ENCODE data around the gene TGFBI.

Gene TGFBI

DNA sequence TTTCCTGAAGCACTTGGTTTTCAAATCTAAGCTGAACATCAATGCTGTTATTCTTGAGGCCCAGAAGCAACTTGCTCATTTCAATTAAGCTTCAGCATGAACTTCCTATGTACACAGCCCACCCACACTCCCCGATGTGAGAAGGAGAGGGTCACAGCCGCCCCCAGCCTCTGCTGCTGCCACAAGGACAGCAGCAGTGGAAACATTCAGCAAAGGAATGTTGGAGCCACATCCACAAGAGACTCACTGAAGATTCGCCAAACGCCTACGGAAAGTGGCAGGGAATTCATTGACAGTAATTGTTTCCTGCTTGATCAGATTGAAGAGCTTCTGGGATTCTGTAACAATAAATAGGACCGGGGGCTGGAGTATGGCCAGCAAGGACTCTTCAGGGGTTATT, 2.9 kb downstream of the TGFBI start:
- H3K4me1 ChIP-seq (ENCODE audit: control insufficient read depth in 1 of 2, insufficient read depth in 1 of 2, low read depth in 1 of 2, low read length in 1 of 2), result peaks cover 5 to 12% of the 10 kb centered on the region in 2 experiments
- no peak overlapping the region for H3K27ac ChIP-seq
- H3K9me3 ChIP-seq, result no peaks in the 10 kb centered on the region
- no peak overlapping the region for H3K4me3 ChIP-seq (ENCODE audit: low read depth in 1 of 2, low read length in 1 of 2)
- TF ChIP-seq, protein P1, sequence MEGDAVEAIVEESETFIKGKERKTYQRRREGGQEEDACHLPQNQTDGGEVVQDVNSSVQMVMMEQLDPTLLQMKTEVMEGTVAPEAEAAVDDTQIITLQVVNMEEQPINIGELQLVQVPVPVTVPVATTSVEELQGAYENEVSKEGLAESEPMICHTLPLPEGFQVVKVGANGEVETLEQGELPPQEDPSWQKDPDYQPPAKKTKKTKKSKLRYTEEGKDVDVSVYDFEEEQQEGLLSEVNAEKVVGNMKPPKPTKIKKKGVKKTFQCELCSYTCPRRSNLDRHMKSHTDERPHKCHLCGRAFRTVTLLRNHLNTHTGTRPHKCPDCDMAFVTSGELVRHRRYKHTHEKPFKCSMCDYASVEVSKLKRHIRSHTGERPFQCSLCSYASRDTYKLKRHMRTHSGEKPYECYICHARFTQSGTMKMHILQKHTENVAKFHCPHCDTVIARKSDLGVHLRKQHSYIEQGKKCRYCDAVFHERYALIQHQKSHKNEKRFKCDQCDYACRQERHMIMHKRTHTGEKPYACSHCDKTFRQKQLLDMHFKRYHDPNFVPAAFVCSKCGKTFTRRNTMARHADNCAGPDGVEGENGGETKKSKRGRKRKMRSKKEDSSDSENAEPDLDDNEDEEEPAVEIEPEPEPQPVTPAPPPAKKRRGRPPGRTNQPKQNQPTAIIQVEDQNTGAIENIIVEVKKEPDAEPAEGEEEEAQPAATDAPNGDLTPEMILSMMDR (IDR thresholded peaks at IDR 0.05), result no peak
- H3K27me3 ChIP-seq, result peaks cover 39% of the 10 kb centered on the region
- H3K36me3 ChIP-seq, result no peaks in the 10 kb centered on the region

DNA sequence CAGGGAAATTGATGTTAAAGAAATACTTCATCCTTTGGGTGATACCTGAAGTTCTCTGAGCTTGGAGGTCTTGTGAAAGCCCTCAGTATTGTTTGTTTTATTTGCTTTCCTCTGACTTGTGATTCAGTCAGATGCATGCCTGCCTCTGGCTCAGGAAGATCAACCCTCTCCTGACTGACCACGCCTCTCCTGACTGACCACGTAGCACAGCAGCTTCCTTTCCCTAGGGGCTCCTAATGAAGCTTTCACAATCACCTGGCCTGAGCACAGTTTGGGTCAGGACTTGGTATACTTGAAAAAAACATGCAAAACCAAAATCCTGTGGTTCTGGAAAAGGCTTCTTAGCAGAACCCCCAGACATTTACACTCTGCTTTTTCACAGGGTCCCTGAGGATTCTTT, 3.8 kb downstream of the TGFBI start:
- Histone ChIP-seq H3K27me3 (peaks cover 31% of the 10 kb centered on the region), H3K4me3 (ENCODE audit: low read depth in 1 of 2, low read length in 1 of 2) (no peak overlapping the region), H3K27ac (no peak overlapping the region), H3K36me3 (no peaks in the 10 kb centered on the region), H3K4me1 (ENCODE audit: control insufficient read depth in 1 of 2, insufficient read depth in 1 of 2, low read depth in 1 of 2, low read length in 1 of 2) (peaks cover 14 to 21% of the 10 kb centered on the region in 2 experiments), H3K9me3 (no peaks in the 10 kb centered on the region)
- TF ChIP-seq, protein P1 (IDR thresholded peaks at IDR 0.05), result no peak

DNA sequence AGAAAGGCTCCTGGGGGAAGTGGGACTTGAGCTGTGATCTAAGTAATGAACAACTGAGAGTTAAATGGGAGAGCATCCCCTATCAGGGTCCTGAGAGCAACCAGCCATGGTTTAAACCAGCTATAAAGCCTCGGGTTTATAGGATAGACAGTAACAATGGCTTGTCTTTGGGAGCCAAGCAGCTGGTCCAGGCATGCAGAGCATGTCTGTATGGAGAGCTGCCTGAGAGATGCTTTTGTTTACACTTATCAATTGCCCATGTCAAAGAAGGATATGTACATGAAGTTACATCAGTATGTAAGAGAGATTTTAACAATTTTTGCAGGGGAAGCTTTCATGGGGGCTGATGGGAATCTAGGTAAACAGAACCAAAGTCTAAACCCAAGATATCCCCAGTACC, 4.4 kb downstream of the TGFBI start:
- Histone ChIP-seq H3K36me3 (no peaks in the 10 kb centered on the region), H3K4me1 (ENCODE audit: control insufficient read depth in 1 of 2, insufficient read depth in 1 of 2, low read depth in 1 of 2, low read length in 1 of 2) (peaks cover 15 to 24% of the 10 kb centered on the region in 2 experiments), H3K27ac (no peak overlapping the region), H3K27me3 (peaks cover 24% of the 10 kb centered on the region), H3K4me3 (ENCODE audit: low read depth in 1 of 2, low read length in 1 of 2) (no peak overlapping the region), H3K9me3 (no peaks in the 10 kb centered on the region)
- TF ChIP-seq, protein P1 (IDR thresholded peaks at IDR 0.05), result no peak

DNA sequence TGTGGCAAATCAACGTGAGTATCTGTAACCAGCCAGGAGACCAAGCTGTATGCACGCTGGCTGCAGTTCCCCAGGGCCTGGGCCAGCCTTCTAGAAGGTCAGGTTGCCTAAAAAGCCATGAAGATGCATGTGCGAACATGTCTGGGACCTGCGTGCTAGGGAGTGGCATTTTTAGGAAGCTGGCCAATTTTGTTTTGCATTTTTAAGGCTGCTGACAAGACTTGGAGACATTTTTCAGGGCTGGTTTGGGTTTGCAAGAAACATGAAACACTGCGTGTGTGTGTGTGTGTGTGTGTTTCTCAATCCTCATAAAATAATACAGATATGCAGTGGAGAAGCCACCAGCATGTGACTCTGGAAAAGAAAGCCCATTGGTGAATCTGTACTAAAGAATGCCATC, 5.1 kb downstream of the TGFBI start:
- Histone ChIP-seq H3K36me3 (no peaks in the 10 kb centered on the region), H3K4me3 (ENCODE audit: low read depth in 1 of 2, low read length in 1 of 2) (no peak overlapping the region), H3K9me3 (no peaks in the 10 kb centered on the region), H3K4me1 (ENCODE audit: control insufficient read depth in 1 of 2, insufficient read depth in 1 of 2, low read depth in 1 of 2, low read length in 1 of 2) (peaks cover 12 to 19% of the 10 kb centered on the region in 2 experiments), H3K27me3 (peaks cover 18% of the 10 kb centered on the region), H3K27ac (no peak overlapping the region)
- TF ChIP-seq, protein P1 (IDR thresholded peaks at IDR 0.05), result no peak

DNA sequence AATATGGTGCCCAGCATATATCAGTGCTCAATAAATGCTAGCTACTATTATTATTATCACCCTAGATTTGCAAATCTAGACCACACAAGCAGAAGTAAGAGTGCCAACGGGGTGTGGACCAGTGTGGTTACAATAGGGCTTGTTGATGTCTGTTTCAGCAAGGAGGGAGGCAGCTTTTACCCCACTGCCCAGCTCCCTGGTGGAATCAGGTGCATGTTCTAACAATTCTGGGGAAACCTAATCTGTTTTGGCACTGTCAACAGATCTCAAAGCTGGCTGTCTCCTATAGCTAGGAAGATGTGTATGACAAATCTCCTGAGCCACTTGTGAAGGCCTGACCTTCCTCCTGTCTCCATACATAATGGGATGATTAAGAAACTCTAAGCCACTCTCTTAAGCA, 5.7 kb downstream of the TGFBI start:
- peaks cover 11% of the 10 kb centered on the region for H3K27me3 ChIP-seq
- H3K4me1 ChIP-seq (ENCODE audit: control insufficient read depth in 1 of 2, insufficient read depth in 1 of 2, low read depth in 1 of 2, low read length in 1 of 2), result peaks cover 10 to 16% of the 10 kb centered on the region in 2 experiments
- TF ChIP-seq, protein P1 (IDR thresholded peaks at IDR 0.05), result no peak

DNA sequence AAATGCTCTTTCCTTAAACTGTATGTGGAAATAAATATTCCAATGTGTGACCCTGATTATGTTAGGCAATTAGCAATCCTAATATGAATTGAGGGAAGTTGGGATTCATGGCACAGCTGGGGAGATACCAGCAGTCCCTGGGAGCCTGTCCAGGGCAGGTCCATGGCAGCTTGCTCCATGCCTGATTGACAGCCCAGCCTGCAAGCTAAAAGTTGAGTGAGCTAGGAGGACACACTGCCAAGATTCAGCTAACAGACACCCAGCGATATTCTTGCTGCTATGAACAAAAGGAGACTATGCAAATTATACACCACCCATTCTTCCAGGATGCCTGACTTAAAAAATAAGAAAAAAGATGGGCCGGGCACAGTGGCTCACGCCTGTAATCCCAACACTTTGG, 6.2 kb downstream of the TGFBI start:
- Histone ChIP-seq H3K27ac (no peak overlapping the region), H3K36me3 (no peaks in the 10 kb centered on the region), H3K27me3 (peaks cover 6% of the 10 kb centered on the region), H3K9me3 (no peaks in the 10 kb centered on the region), H3K4me1 (ENCODE audit: control insufficient read depth in 1 of 2, insufficient read depth in 1 of 2, low read depth in 1 of 2, low read length in 1 of 2) (peaks cover 10 to 16% of the 10 kb centered on the region in 2 experiments), H3K4me3 (ENCODE audit: low read depth in 1 of 2, low read length in 1 of 2) (no peak overlapping the region)
- TF ChIP-seq, protein P1 (IDR thresholded peaks at IDR 0.05), result no peak

More for the DNA sequence above, 5.7 kb downstream of the TGFBI start:
- Histone ChIP-seq H3K9me3 (no peaks in the 10 kb centered on the region), H3K27ac (no peak overlapping the region), H3K4me3 (ENCODE audit: low read depth in 1 of 2, low read length in 1 of 2) (no peak overlapping the region), H3K36me3 (no peaks in the 10 kb centered on the region)
